ENCODE data around the gene AGBL4. TPM values are rescaled to one million over a fixed set of nuclear protein-coding genes. Genes with fewer than 3 reads are reported as not detected.
"Not testable (repeated sequence)": the region's sequence is repeated elsewhere in the genome, so short reads cannot be mapped to it uniquely, and the experiment has no call there.

AGBL4 gene
- total RNA-seq, 1 donor from 2014 or later, result not detected

DNA sequence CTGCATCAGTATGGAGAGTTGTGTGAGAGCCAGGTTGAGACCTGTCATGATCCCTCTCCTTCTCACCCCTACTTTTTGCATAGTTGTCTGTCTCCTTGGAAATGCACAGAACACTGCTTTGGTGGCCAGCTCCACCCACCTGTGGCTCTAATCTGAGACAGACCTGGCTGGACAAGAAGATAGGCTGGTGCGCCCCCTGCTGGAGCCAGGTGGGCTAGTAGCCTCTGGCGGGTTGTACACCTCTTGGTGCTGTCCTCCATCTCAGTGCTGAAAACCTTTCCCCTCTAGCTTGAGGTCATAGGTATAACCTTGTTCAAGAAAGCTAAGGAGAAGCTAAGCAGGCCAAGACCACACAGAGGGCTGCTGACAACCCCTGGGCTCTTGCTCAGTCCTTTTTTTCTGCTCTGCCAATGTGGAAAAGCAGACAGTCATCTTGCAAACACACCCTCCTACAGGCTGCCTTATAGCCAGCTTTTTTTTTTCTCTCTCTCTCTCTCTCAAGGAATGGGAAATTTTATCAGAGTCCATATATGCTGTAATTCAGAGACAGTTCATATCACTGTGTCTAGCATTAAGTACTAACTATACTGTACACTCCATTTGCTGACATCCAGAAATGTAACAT, 1492.9 kb downstream of the AGBL4 start:
- DNase-seq (peak; percentile 83), ATAC-seq (peak; percentile 84)
- peak; percentile 46 for TF ChIP-seq CTCF (IDR thresholded peaks at IDR 0.05)
- H3K27ac ChIP-seq, result no peak overlapping the region
- H3K27me3 ChIP-seq, result peaks cover 4% of the 10 kb centered on the region
- intact Hi-C loops (cut with DNase I), result no loop called here
- H3K4me1 ChIP-seq, result no peaks in the 10 kb centered on the region
- H3K4me3 ChIP-seq, result no peak overlapping the region
- H3K9me3 ChIP-seq, result no peaks in the 10 kb centered on the region
- no peaks in the 10 kb centered on the region for H3K36me3 ChIP-seq

- TF ChIP-seq CTCF (IDR thresholded peaks at IDR 0.05), result no peak
- intact Hi-C loops (cut with DNase I), result no loop called here
- no peak for ATAC-seq
- Histone ChIP-seq H3K9me3 (no peaks in the 10 kb centered on the region), H3K4me1 (no peaks in the 10 kb centered on the region), H3K36me3 (no peaks in the 10 kb centered on the region), H3K27me3 (peaks cover 4% of the 10 kb centered on the region), H3K4me3 (no peak overlapping the region), H3K27ac (no peak overlapping the region)
- DNase-seq, result no peak
Observed at GRCh38 chr1:48527051-48527450, 1496.7 kb downstream of the AGBL4 start.

DNA sequence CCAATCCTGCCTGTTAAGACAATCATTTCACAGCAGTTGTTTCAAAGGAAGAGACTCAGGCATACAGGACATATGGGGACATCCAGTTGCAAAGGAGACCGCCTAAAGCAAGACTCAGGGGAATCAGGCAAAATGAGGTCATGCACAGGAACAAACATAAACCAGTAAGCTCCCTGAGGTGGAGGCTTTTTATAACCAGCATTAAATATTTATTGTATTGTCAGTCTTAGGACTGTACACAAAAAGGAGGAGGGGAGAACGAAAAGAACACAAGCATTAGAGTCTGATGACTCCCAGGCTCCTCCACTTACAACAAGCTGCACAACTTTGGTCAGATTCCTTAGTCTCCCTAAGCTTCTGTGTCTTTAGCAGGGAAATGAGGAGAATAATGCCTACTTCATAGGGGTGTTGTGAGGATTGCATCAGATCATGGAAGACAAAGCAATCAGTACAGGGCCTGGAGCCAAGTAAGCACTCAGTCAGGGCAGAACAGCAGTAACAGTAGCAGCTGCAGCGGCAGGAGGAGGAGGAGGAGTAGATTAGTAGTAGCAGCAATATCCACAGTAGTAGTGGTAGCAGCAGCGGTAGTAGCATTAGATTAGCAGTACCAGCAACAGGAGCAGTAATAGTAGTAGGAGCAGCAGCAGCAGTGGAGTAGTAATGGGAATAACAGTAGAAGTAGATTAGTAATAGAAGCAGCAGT, 1497.6 kb downstream of the AGBL4 start:
- no peak overlapping the region for H3K4me3 ChIP-seq
- H3K4me1 ChIP-seq, result no peaks in the 10 kb centered on the region
- H3K27ac ChIP-seq, result no peak overlapping the region
- ATAC-seq (peak; percentile 57), DNase-seq (no peak)
- H3K27me3 ChIP-seq, result peaks cover 4% of the 10 kb centered on the region
- no peaks in the 10 kb centered on the region for H3K9me3 ChIP-seq
- TF ChIP-seq CTCF (IDR thresholded peaks at IDR 0.05), result no peak
- intact Hi-C loops (cut with DNase I), result no loop called here
- no peaks in the 10 kb centered on the region for H3K36me3 ChIP-seq

GRCh38 chr1:48524892-48525467, 1498.8 kb downstream of the AGBL4 start:
- Histone ChIP-seq H3K27ac (no peak overlapping the region), H3K36me3 (no peaks in the 10 kb centered on the region), H3K4me3 (no peak overlapping the region), H3K27me3 (no peaks in the 10 kb centered on the region), H3K4me1 (no peaks in the 10 kb centered on the region), H3K9me3 (no peaks in the 10 kb centered on the region)
- no peak for DNase-seq
- intact Hi-C loops (cut with DNase I), result no loop called here
- no peak for ATAC-seq
- TF ChIP-seq CTCF (IDR thresholded peaks at IDR 0.05), result no peak

GRCh38 chr1:48523558-48523957, 1500.2 kb downstream of the AGBL4 start:
- DNase-seq, result no peak
- no peaks in the 10 kb centered on the region for H3K27me3 ChIP-seq
- TF ChIP-seq CTCF (IDR thresholded peaks at IDR 0.05), result no peak
- H3K9me3 ChIP-seq, result no peaks in the 10 kb centered on the region
- H3K4me1 ChIP-seq, result no peaks in the 10 kb centered on the region
- ATAC-seq, result no peak
- no peak overlapping the region for H3K27ac ChIP-seq
- intact Hi-C loops (cut with DNase I), result no loop called here
- no peak overlapping the region for H3K4me3 ChIP-seq
- no peaks in the 10 kb centered on the region for H3K36me3 ChIP-seq

- H3K27me3 ChIP-seq; H3K4me1 ChIP-seq; DNase-seq; H3K9me3 ChIP-seq; H3K36me3 ChIP-seq; intact Hi-C loops (cut with DNase I); ATAC-seq; H3K27ac ChIP-seq; H3K4me3 ChIP-seq: not testable (repeated sequence)
Observed at GRCh38 chr1:48519896-48520295, 1503.9 kb downstream of the AGBL4 start.

All from upper lobe of right lung (tissue), 1 donor.